ENCODE data around the gene SCD5.

The SCD5 gene

DNA sequence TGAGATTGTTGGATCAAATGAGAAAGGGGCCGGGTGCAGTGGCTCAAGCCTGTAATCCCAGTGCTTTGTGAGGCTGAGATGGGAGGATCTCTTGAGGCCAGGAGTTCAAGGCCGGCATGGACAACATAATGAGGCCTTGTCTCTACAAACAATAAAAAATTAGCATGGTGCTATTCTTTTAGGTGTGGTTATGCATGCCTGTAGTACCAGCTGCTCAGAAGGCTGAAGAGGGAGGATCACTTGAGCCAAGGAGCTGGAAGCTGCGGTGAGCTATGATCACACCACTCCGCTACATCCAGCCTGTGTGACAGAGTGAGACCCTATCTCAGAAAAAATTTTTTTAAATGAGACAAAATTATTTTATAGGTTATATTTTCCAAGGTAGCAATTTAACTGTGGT lies 187.1 kb downstream of the SCD5 start:
- no peaks in the 10 kb centered on the region for H3K36me3 ChIP-seq (ENCODE audit: insufficient read depth, low read length)
- no peaks in the 10 kb centered on the region for H3K27me3 ChIP-seq (ENCODE audit: insufficient read depth, low read length)
- H2AFZ ChIP-seq (ENCODE audit: low read depth, low read length): no peak overlapping the region
- H3K4me1 ChIP-seq (ENCODE audit: insufficient read depth, low read length): peaks cover 17% of the 10 kb centered on the region
- H3K4me3 ChIP-seq (ENCODE audit: low read length): no peak overlapping the region
- H3K9me3 ChIP-seq (ENCODE audit: low read length): peaks cover 5% of the 10 kb centered on the region

DNA sequence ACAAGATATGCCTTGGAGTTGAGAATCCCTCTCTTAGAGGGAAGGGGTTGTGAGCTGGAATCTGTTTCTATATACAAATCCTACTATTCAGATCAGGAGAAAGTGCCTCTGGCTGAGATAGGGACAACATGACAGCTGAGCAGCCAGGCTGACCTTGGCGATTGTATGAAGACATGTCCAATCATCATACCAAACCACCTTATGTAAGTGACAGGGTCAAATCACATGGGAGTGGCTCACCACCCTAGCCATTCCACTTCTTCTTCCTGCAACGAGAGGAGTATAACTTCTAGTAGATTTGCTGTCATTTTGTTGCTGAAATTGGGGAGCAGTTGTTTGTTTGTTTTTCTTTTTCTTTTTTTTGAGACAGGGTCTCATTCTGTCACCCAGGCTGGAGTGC lies 188.6 kb downstream of the SCD5 start:
- no peak overlapping the region for H3K4me3 ChIP-seq (ENCODE audit: low read length)
- peaks cover 6% of the 10 kb centered on the region for H3K9me3 ChIP-seq (ENCODE audit: low read length)
- no peak overlapping the region for H2AFZ ChIP-seq (ENCODE audit: low read depth, low read length)
- no peaks in the 10 kb centered on the region for H3K27me3 ChIP-seq (ENCODE audit: insufficient read depth, low read length)
- no peaks in the 10 kb centered on the region for H3K36me3 ChIP-seq (ENCODE audit: insufficient read depth, low read length)
- peaks cover 17% of the 10 kb centered on the region for H3K4me1 ChIP-seq (ENCODE audit: insufficient read depth, low read length)

DNA sequence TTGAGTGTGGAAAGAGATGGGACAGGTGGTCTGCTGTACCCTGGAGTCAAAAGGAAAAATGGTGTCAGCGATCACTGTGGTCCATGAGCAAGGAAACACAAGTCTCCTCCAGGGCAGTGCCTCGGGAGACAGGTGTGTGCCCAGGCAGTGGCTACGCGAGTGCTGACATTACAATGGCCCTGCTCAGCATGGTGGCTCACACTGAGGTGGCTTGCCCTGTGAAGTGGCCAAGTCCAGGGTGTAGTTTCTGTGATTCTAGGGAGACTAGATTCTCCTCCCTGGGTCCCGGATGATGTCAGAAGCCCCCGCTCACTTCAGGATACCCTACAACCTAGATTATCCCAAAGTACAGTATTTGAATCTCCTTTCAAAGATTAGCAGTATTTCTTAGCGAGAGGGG lies 192.0 kb downstream of the SCD5 start:
- no peak overlapping the region for H3K4me3 ChIP-seq (ENCODE audit: low read length)
- peaks cover 6% of the 10 kb centered on the region for H3K4me1 ChIP-seq (ENCODE audit: insufficient read depth, low read length)
- no peaks in the 10 kb centered on the region for H3K36me3 ChIP-seq (ENCODE audit: insufficient read depth, low read length)
- no peak overlapping the region for H2AFZ ChIP-seq (ENCODE audit: low read depth, low read length)
- peaks cover 6% of the 10 kb centered on the region for H3K9me3 ChIP-seq (ENCODE audit: low read length)
- H3K27me3 ChIP-seq (ENCODE audit: insufficient read depth, low read length): no peaks in the 10 kb centered on the region

DNA sequence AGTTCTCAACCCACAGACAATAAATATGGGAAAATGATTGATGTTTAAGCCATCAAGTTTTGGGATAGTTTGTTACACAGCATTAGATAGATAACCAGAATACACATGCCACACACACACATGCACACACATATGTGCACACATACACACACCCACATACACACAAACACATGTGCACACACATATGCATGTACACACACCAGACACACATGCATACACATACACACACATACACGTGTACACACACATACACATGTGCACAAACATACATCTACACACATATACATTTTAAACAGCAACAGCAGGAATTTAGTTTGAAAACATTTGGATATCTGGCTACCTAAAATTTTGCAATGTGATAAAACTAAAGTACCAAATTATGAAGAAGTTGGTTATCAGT lies 194.1 kb downstream of the SCD5 start:
- Histone ChIP-seq H3K36me3 (ENCODE audit: insufficient read depth, low read length) (no peaks in the 10 kb centered on the region), H2AFZ (ENCODE audit: low read depth, low read length) (no peak overlapping the region), H3K4me1 (ENCODE audit: insufficient read depth, low read length) (no peaks in the 10 kb centered on the region), H3K27me3 (ENCODE audit: insufficient read depth, low read length) (no peaks in the 10 kb centered on the region), H3K9me3 (ENCODE audit: low read length) (peaks cover 6% of the 10 kb centered on the region), H3K4me3 (ENCODE audit: low read length) (no peak overlapping the region)

DNA sequence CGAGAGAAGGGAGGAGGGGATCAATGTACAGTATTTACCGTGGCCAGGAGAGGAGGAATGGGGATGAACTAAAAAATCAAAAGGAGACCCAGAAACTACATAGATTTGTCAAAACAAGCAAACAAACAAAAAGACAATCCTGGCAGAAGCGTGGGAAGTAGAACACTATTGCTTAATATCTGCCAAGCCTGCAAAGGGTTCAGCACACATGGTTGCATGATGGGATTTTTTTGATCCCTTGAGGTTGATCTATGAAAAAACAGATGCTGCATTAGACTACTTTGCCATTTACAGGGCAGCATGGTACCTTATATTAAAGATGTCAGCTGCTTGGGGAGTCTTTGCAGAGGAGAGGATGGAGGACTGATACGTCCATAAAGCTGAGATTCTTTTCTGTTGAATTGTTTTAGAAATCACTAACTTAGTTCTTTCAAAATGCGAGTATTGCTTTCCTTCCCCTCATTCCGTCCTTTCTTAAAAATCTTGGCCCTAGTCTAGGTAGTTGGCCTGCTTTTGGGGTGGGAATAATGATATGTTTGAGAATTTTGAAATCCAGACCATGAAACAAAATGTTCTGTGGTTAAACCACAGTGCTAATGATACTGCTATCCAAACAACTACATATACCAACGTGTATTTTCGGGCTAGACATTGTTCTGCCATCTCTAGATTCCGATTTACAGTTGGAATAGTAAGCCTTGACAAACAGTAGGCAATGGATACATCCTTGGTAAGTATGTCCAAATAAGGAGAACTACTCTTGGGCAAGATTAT lies 197.2 kb downstream of the SCD5 start:
- Histone ChIP-seq H3K4me1 (ENCODE audit: insufficient read depth, low read length) (no peaks in the 10 kb centered on the region), H3K27me3 (ENCODE audit: insufficient read depth, low read length) (peaks cover 11% of the 10 kb centered on the region), H2AFZ (ENCODE audit: low read depth, low read length) (no peak overlapping the region), H3K36me3 (ENCODE audit: insufficient read depth, low read length) (no peaks in the 10 kb centered on the region), H3K9me3 (ENCODE audit: low read length) (no peaks in the 10 kb centered on the region), H3K4me3 (ENCODE audit: low read length) (no peak overlapping the region)

DNA sequence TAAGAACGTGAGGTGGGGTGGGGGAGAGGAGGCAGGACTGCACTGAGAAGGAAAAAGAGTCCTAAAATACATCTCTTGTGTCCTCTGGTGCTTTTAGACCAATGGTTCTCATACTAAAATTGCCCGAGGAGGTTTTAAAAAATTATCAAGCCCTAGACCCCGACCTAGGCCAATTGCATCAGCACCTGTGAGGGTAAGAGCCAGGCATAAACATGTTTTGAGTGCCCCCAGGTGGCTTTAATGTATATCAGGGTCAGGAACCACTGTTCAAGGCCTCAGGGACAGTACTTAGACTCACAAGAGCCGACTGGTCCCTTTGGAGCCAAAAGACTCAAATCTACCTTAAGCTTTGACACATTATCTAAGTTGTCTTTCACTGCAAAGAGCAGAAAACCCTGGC lies 199.3 kb downstream of the SCD5 start:
- H3K27me3 ChIP-seq (ENCODE audit: insufficient read depth, low read length): peaks cover 11% of the 10 kb centered on the region
- no peak overlapping the region for H2AFZ ChIP-seq (ENCODE audit: low read depth, low read length)
- no peak overlapping the region for H3K4me3 ChIP-seq (ENCODE audit: low read length)

DNA sequence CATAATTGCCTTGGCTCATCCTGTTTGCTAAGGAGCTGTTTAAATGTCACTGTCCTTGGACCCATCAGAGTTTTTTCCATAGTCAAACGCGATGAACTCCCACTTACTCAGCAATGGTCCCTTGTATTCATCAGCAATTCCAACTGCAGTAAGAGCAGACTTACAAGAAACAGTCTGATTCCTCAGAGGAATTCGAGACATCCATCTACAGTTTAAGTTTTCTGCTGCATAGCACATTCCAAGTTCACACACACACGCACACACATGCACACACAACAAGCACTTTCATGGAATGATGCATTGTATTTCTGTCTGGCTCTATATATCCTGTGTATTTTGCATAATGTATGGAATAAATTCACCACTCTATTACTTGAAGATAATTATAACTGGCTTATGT lies 204.1 kb downstream of the SCD5 start:
- Histone ChIP-seq H3K27me3 (ENCODE audit: insufficient read depth, low read length) (peaks cover 11% of the 10 kb centered on the region), H3K4me1 (ENCODE audit: insufficient read depth, low read length) (no peaks in the 10 kb centered on the region), H3K4me3 (ENCODE audit: low read length) (no peak overlapping the region)

More for the DNA sequence above, 199.3 kb downstream of the SCD5 start:
- Histone ChIP-seq H3K4me1 (ENCODE audit: insufficient read depth, low read length) (no peaks in the 10 kb centered on the region), H3K36me3 (ENCODE audit: insufficient read depth, low read length) (no peaks in the 10 kb centered on the region), H3K9me3 (ENCODE audit: low read length) (no peaks in the 10 kb centered on the region)

DNA sequence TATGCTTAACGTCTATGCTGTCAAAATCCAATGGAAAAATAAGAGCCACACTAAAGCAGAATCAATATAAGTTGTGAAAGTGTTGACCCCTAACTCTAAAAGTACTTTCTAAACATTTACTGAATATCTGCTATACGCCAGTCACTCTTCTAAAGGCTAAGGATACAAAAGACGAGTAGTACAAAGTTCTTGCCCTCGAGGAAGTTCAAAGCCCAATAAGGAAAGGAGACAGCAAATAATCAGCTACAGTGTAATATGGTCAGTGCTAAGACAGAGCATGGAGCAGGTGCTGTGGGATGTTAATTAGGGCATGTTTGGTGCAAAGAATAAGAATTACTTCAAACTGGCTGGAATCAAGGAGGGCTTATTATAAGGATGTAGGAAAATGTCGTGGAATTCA lies 205.2 kb downstream of the SCD5 start:
- Histone ChIP-seq H3K4me3 (ENCODE audit: low read length) (no peak overlapping the region), H3K27me3 (ENCODE audit: insufficient read depth, low read length) (peaks cover 11% of the 10 kb centered on the region), H3K36me3 (ENCODE audit: insufficient read depth, low read length) (no peaks in the 10 kb centered on the region), H2AFZ (ENCODE audit: low read depth, low read length) (no peak overlapping the region), H3K9me3 (ENCODE audit: low read length) (no peaks in the 10 kb centered on the region), H3K4me1 (ENCODE audit: insufficient read depth, low read length) (no peaks in the 10 kb centered on the region)

More for the DNA sequence above, 204.1 kb downstream of the SCD5 start:
- no peaks in the 10 kb centered on the region for H3K36me3 ChIP-seq (ENCODE audit: insufficient read depth, low read length)
- no peaks in the 10 kb centered on the region for H3K9me3 ChIP-seq (ENCODE audit: low read length)
- H2AFZ ChIP-seq (ENCODE audit: low read depth, low read length): no peak overlapping the region

DNA sequence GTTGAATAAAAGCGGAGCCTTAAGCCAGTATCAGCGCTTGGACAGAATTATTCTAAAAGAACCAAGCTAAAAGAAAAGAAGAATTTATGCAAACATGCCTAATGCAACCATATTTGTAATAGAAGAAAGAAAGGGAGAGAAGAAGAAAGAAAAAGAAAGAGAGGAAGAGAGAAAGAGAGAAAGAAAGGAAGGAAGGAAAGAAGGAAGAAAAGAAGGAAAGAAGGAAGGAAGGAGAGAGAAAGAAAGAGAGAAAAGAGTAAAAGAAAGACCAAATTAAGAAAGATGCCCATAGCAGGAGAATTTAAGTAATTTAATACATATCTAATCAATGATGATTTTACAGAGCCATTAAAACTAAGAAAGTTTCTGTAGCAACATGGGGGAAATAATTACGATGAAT lies 206.0 kb downstream of the SCD5 start:
- Histone ChIP-seq H3K9me3 (ENCODE audit: low read length) (no peaks in the 10 kb centered on the region), H3K27me3 (ENCODE audit: insufficient read depth, low read length) (peaks cover 5% of the 10 kb centered on the region), H3K4me3 (ENCODE audit: low read length) (no peak overlapping the region), H3K36me3 (ENCODE audit: insufficient read depth, low read length) (no peaks in the 10 kb centered on the region), H3K4me1 (ENCODE audit: insufficient read depth, low read length) (no peaks in the 10 kb centered on the region), H2AFZ (ENCODE audit: low read depth, low read length) (no peak overlapping the region)

DNA sequence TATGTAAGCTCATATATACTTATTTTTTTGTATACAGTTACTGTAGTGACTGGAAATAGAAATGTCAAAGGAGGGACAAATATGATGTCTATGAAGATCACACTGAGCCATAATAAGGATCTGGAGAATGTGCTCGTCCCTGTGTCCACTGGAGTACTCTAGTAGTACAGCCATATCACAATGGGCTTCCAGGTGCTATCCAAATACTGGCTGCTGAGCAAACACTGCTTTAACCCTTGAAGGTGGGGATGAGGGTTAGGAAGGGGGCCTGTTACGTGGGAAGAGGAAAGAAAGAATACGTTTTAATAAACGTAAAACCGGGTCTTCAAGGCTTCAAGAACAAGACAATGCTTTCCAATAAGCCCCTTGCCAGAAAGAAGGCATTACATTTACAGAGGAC lies 207.0 kb downstream of the SCD5 start:
- H3K9me3 ChIP-seq (ENCODE audit: low read length): no peaks in the 10 kb centered on the region
- no peaks in the 10 kb centered on the region for H3K4me1 ChIP-seq (ENCODE audit: insufficient read depth, low read length)
- no peak overlapping the region for H2AFZ ChIP-seq (ENCODE audit: low read depth, low read length)
- no peaks in the 10 kb centered on the region for H3K36me3 ChIP-seq (ENCODE audit: insufficient read depth, low read length)
- no peak overlapping the region for H3K4me3 ChIP-seq (ENCODE audit: low read length)
- H3K27me3 ChIP-seq (ENCODE audit: insufficient read depth, low read length): no peaks in the 10 kb centered on the region

DNA sequence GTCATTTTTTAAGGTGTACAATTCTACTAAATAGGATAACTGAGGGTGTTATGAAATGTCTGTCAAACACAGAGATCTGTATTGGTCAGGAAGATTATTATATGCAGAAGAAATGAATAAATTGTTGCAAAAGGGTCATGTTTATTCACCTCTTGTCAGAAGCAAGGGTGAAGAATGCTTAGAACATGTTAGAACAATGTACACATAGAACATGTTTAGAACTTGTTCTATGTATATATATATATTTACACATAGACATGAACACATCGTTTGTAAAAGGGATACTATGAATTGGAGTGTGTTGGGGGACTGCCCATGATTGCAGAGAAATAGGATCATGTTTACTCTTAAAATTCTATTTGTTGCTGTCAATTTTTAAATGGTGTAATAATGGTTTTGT lies 208.8 kb downstream of the SCD5 start:
- H3K27me3 ChIP-seq (ENCODE audit: insufficient read depth, low read length): no peaks in the 10 kb centered on the region
- no peaks in the 10 kb centered on the region for H3K9me3 ChIP-seq (ENCODE audit: low read length)
- H3K4me1 ChIP-seq (ENCODE audit: insufficient read depth, low read length): peaks cover 8% of the 10 kb centered on the region
- H3K4me3 ChIP-seq (ENCODE audit: low read length): no peak overlapping the region
- no peaks in the 10 kb centered on the region for H3K36me3 ChIP-seq (ENCODE audit: insufficient read depth, low read length)
- no peak overlapping the region for H2AFZ ChIP-seq (ENCODE audit: low read depth, low read length)

DNA sequence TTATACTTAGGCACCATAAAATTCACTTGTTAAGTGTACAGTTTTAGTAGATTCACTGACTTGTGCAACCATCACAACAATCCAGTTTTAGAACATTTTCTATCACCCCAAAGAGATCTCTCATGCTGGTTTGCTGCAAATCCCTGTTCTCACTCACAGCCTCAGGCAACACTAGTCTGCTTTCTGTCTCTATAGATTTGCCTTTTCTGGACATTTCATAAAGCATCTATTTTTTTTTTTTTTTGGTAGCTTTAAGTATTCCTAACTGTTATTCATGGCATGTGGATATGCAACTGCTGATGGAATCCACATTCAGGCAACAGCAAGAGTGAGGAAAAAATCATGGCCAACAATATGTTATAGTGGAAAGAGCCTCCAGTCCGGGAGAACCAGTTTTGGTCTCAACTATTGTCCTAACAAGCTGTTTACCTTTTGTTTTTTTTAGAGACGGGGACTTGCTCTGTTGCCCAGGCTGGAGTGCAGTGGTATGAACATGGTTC lies 209.8 kb downstream of the SCD5 start:
- no peak overlapping the region for H2AFZ ChIP-seq (ENCODE audit: low read depth, low read length)
- H3K27me3 ChIP-seq (ENCODE audit: insufficient read depth, low read length): no peaks in the 10 kb centered on the region
- H3K9me3 ChIP-seq (ENCODE audit: low read length): no peaks in the 10 kb centered on the region
- no peak overlapping the region for H3K4me3 ChIP-seq (ENCODE audit: low read length)
- no peaks in the 10 kb centered on the region for H3K36me3 ChIP-seq (ENCODE audit: insufficient read depth, low read length)
- peaks cover 9% of the 10 kb centered on the region for H3K4me1 ChIP-seq (ENCODE audit: insufficient read depth, low read length)

DNA sequence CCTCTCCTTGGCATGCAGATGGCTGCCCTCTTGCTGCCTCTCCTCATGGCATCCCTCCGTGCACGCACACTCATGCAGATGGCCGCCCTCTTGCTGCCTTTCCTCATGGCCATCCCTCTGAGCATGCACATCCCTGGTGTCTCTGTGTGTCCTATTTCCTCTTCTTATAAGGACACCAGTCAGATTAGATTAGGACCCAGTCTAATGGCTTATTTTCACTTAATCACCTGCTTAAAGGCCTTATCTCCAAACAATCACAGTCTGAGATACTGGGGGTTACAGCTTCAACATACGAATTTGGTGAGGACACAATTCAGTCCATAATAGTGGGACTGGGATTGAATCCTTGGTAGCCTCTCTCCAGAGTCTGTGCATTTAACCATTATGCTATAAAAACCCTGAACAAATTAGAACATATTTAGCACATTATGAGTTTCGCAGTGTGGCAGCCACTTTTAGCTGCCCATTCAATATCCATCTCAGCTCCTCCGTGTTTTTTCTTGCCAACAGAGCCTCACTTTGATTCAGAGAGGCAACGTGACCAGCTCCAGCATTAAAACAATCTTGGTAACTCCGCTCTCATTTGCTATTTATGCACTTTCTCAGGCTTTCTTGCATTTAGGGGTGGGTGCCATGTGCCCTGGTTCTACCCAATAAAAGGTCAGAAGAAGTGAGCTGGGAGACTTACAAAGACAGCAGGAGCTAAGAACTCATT lies 210.6 kb downstream of the SCD5 start:
- Histone ChIP-seq H3K27me3 (ENCODE audit: insufficient read depth, low read length) (no peaks in the 10 kb centered on the region), H3K9me3 (ENCODE audit: low read length) (no peaks in the 10 kb centered on the region), H3K4me1 (ENCODE audit: insufficient read depth, low read length) (peaks cover 9% of the 10 kb centered on the region), H3K36me3 (ENCODE audit: insufficient read depth, low read length) (no peaks in the 10 kb centered on the region), H3K4me3 (ENCODE audit: low read length) (no peak overlapping the region), H2AFZ (ENCODE audit: low read depth, low read length) (no peak overlapping the region)
